Osteocyte (in vitro differentiated cells): Measurements from ENCODE around the gene IGSF9. TPM values are rescaled to one million over a fixed set of nuclear protein-coding genes. Genes with fewer than 3 reads are reported as not detected.
A peak's percentile ranks its signal among the peaks of the same experiment; 100 is the strongest.

Source experiments
- DNase-seq: peaks from one replicate; pipeline ENCODE4 v3.0.0; 2021; ENCODE audit warnings: mixed read lengths; ENCODE audit not compliant: unreplicated experiment; ENCODE audit errors: extremely low spot score
- H3K27ac Mint-ChIP-seq: one replicate; pipeline ENCODE4 v1.8.0; 2021; ENCODE audit warnings: mild to moderate bottlenecking, mixed read lengths; ENCODE audit not compliant: unreplicated experiment
- H3K27me3 Mint-ChIP-seq: one replicate; pipeline ENCODE4 v1.8.0; 2021; ENCODE audit warnings: mixed read lengths; ENCODE audit not compliant: unreplicated experiment
- H3K36me3 Mint-ChIP-seq: one replicate; pipeline ENCODE4 v1.8.0; 2021; ENCODE audit warnings: mixed read lengths; ENCODE audit not compliant: unreplicated experiment
- H3K4me1 Mint-ChIP-seq: one replicate; pipeline ENCODE4 v1.8.0; 2021; ENCODE audit warnings: mixed read lengths; ENCODE audit not compliant: unreplicated experiment
- H3K4me3 Mint-ChIP-seq: one replicate; pipeline ENCODE4 v1.8.0; 2021; ENCODE audit warnings: mild to moderate bottlenecking, moderate library complexity, mixed read lengths; ENCODE audit not compliant: unreplicated experiment
- H3K9me3 Mint-ChIP-seq: one replicate; pipeline ENCODE4 v1.8.0; 2021; ENCODE audit warnings: mixed read lengths; ENCODE audit not compliant: unreplicated experiment
- total RNA-seq: library from RNA; stranded (reverse); gene quantifications from 2 replicates; pipeline ENCODE4 v1.2.1, GENCODE V29; 2021
- TF ChIP-seq, protein P1 (sequence below): fragments of 200-600 bp; sonication (generic); IDR thresholded peaks from 2 replicates; pipeline ENCODE4 v1.5.0; 2021; ENCODE audit warnings: antibody characterized with exemption, mild to moderate bottlenecking, moderate library complexity

The IGSF9 gene
- total RNA-seq, 1 donor from 2014 or later, result not detected

DNA sequence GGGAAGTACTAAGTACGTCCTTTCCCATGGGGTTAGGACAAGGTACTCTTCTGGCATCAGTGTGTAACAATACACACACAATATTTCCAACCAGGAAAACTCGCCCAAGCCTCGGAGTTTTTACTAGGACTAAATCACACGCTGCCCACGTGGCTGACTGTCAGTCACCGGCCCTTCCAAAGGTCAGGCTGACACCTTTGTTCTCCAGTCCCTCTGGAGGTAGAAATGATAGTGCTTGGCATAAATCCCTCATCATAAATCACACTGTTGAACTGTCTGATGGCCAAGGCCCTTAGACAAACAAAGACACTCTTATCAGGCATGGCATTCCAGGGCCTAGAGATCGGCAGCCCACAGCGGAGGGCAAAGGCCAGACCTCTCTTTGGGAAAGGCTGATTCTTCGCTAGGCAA lies 25.5 kb upstream of the IGSF9 start:
- H3K9me3 Mint-ChIP-seq, result no peaks in the 10 kb centered on the region
- H3K27me3 Mint-ChIP-seq, result peaks cover 45% of the 10 kb centered on the region
- TF ChIP-seq, protein P1, sequence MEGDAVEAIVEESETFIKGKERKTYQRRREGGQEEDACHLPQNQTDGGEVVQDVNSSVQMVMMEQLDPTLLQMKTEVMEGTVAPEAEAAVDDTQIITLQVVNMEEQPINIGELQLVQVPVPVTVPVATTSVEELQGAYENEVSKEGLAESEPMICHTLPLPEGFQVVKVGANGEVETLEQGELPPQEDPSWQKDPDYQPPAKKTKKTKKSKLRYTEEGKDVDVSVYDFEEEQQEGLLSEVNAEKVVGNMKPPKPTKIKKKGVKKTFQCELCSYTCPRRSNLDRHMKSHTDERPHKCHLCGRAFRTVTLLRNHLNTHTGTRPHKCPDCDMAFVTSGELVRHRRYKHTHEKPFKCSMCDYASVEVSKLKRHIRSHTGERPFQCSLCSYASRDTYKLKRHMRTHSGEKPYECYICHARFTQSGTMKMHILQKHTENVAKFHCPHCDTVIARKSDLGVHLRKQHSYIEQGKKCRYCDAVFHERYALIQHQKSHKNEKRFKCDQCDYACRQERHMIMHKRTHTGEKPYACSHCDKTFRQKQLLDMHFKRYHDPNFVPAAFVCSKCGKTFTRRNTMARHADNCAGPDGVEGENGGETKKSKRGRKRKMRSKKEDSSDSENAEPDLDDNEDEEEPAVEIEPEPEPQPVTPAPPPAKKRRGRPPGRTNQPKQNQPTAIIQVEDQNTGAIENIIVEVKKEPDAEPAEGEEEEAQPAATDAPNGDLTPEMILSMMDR, result no peak
- H3K4me3 Mint-ChIP-seq, result no peak overlapping the region
- no peak for DNase-seq
- H3K27ac Mint-ChIP-seq, result no peak overlapping the region
- no peaks in the 10 kb centered on the region for H3K36me3 Mint-ChIP-seq
- no peaks in the 10 kb centered on the region for H3K4me1 Mint-ChIP-seq

DNA sequence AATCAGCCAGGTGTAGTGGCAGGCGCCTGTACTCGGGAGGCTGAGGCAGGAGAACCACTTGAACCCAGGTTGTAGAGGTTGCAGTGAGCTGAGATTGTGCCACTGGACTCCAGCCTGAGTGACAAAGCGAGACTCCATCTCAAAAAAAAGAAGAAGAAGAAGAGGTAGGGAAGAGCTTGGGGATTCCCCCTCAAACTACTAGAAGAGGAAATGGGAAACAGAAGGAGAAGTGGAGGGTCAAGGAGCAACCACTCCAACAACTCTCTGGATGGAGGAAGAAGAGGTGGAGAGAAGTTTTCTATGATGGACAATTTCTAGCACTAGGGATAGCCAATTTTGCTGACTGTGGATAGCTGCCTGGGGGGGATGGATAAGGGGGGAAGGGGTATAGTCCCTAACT lies 23.5 kb upstream of the IGSF9 start:
- no peak overlapping the region for H3K27ac Mint-ChIP-seq
- DNase-seq, result peak; percentile 34
- H3K27me3 Mint-ChIP-seq, result peaks cover 60% of the 10 kb centered on the region
- no peaks in the 10 kb centered on the region for H3K9me3 Mint-ChIP-seq
- H3K4me1 Mint-ChIP-seq, result no peaks in the 10 kb centered on the region
- no peaks in the 10 kb centered on the region for H3K36me3 Mint-ChIP-seq
- H3K4me3 Mint-ChIP-seq, result no peak overlapping the region
- TF ChIP-seq, protein P1, result no peak

DNA sequence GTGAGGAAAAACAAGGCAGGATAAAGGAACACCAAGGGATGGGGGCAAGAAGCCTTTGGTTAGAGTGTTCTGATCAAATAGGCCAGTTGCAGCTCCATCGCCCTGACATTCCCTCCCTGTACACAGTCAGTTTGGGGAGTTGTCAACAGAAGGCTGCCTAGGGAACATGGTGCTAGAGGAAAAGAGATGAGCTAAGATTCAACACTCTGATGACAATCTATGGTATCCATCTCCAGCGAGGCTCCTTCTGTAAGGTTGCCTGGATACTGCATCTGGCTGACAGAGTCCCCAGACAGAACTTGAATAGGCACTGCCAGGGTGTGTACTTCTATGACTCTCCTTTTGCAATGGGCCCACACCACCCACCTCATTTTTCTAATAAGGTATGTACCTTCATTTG lies 19.9 kb upstream of the IGSF9 start:
- no peak overlapping the region for H3K27ac Mint-ChIP-seq
- no peaks in the 10 kb centered on the region for H3K4me1 Mint-ChIP-seq
- H3K27me3 Mint-ChIP-seq, result peaks cover 57% of the 10 kb centered on the region
- TF ChIP-seq, protein P1, result no peak
- no peak for DNase-seq
- H3K4me3 Mint-ChIP-seq, result no peak overlapping the region
- H3K9me3 Mint-ChIP-seq, result no peaks in the 10 kb centered on the region
- no peaks in the 10 kb centered on the region for H3K36me3 Mint-ChIP-seq

DNA sequence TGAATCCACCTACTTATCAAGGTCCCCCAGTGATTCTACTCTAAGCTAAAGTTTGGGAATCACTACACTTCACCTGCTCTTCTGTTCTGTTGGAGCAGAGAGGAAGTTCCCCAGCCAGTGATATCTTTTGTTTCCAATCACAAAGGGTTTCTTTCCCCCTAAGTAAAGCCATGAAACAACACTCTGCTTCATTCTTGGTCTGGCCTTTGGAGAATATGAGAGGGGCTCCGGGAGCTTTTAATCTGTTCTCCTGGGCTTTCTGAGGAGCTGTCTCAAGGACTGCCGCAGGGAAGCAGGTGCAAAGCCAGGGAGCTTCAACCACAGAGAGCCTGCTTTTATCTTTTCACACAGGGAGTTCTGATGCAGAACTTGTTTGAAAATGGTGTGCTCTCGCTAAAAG lies 18.7 kb upstream of the IGSF9 start:
- no peak overlapping the region for H3K4me3 Mint-ChIP-seq
- peaks cover 61% of the 10 kb centered on the region for H3K27me3 Mint-ChIP-seq
- no peaks in the 10 kb centered on the region for H3K36me3 Mint-ChIP-seq
- TF ChIP-seq, protein P1, result no peak
- H3K9me3 Mint-ChIP-seq, result no peaks in the 10 kb centered on the region
- no peaks in the 10 kb centered on the region for H3K4me1 Mint-ChIP-seq
- DNase-seq, result no peak
- H3K27ac Mint-ChIP-seq, result no peak overlapping the region

DNA sequence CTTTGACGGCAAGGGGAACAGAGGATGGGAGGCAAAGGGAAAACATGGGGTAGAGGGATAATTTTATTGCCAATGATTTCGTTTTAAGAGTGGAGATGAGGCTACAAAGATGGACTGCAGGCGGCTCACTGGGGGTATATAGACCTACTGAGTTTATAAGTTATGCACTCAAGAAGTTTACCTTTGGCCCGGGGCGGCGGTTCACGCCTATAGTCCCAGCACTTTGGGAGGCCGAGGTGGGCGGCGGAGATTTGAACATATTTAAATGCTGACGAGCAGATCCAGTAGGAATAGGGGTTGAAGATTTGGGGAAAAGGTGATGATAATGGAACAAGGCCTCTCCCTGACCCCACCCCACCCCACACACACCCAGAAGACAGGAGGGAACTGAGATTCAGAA lies 16.8 kb upstream of the IGSF9 start:
- Mint-ChIP-seq H3K27me3 (peaks cover 49% of the 10 kb centered on the region), H3K9me3 (no peaks in the 10 kb centered on the region), H3K4me3 (no peak overlapping the region), H3K4me1 (no peaks in the 10 kb centered on the region), H3K36me3 (no peaks in the 10 kb centered on the region), H3K27ac (no peak overlapping the region)
- DNase-seq, result no peak
- TF ChIP-seq, protein P1, result no peak
